A673 (cell line): Measurements from ENCODE around the gene SH3BP2. TPM values are rescaled to one million over a fixed set of nuclear protein-coding genes. Genes with fewer than 3 reads are reported as not detected.

Experiments used
- BruUV-seq: library from RNA; stranded (reverse); fragments of 400-500 nt; replicated peaks from 2 replicates; lab custom pipeline; 2021; lab: Mats Ljungman, UMichigan
- CTCF ChIA-PET: fragments of 300-600 bp; sonication (Branson Sonifier 250); formaldehyde crosslinking; loops from one replicate; lab custom pipeline; 2022; ENCODE audit warnings: antibody characterized with exemption; lab: Charles Lee
- POLR2A ChIA-PET: fragments of 300-600 bp; sonication (Branson Sonifier 250); formaldehyde crosslinking; loops from one replicate; lab custom pipeline; 2022; ENCODE audit warnings: antibody characterized with exemption; ENCODE audit not compliant: low non-redundant PET; lab: Charles Lee
- DNase-seq: peaks from one replicate; pipeline ENCODE4 v3.0.0-alpha.2; 2015; ENCODE audit warnings: low spot score
- H3K27ac ChIP-seq: fragments of 200-600 bp; sonication (generic); 2 replicates; pipeline ENCODE4 v1.5.1; 2016; ENCODE audit warnings: mixed run types, low read depth, mild to moderate bottlenecking, mixed read lengths, antibody characterized with exemption, low read length; ENCODE audit not compliant: poor library complexity, severe bottlenecking
- H3K27me3 ChIP-seq: fragments of 200-600 bp; sonication (generic); replicated peaks from 2 replicates; pipeline ENCODE4 v1.6.1; 2017; ENCODE audit warnings: mixed run types, low read depth, mild to moderate bottlenecking, mixed read lengths, antibody characterized with exemption, low read length; ENCODE audit not compliant: insufficient read depth, poor library complexity
- H3K36me3 ChIP-seq: fragments of 200-600 bp; sonication (generic); 2 replicates; pipeline ENCODE4 v1.6.1; 2016; ENCODE audit warnings: mixed run types, mild to moderate bottlenecking, mixed read lengths, antibody characterized with exemption, low read length; ENCODE audit not compliant: insufficient read depth, poor library complexity, severe bottlenecking
- H3K4me1 ChIP-seq: fragments of 200-600 bp; sonication (generic); 2 replicates; pipeline ENCODE4 v1.6.1; 2017; ENCODE audit warnings: mixed run types, mild to moderate bottlenecking, mixed read lengths, antibody characterized with exemption, low read length; ENCODE audit not compliant: insufficient read depth, poor library complexity, severe bottlenecking
- H3K4me3 ChIP-seq: fragments of 200-600 bp; sonication (generic); 2 replicates; pipeline ENCODE4 v1.5.1; 2016; ENCODE audit warnings: low read depth, mixed run types, mild to moderate bottlenecking, mixed read lengths, low read length; ENCODE audit not compliant: poor library complexity, severe bottlenecking
- H3K9me3 ChIP-seq: fragments of 200-600 bp; sonication (generic); 2 replicates; pipeline ENCODE4 v1.6.1; 2016; ENCODE audit warnings: mixed run types, low read depth, mild to moderate bottlenecking, mixed read lengths, antibody characterized with exemption, low read length; ENCODE audit not compliant: poor library complexity, severe bottlenecking
- CTCF ChIP-seq: fragments of 300-800, 200-600 bp; sonication (generic); conservative IDR thresholded peaks from 2 replicates; pipeline ENCODE4 v1.5.1; 2017; ENCODE audit warnings: low read depth, mild to moderate bottlenecking, antibody characterized with exemption, low read length, moderate library complexity, mixed read lengths
- EZH2 ChIP-seq: fragments of 200-600 bp; sonication (generic); IDR thresholded peaks from 2 replicates; pipeline ENCODE4 v1.6.1; 2017; ENCODE audit warnings: borderline replicate concordance, low read depth, mild to moderate bottlenecking, mixed read lengths, antibody characterized with exemption, low read length; ENCODE audit not compliant: poor library complexity, severe bottlenecking
- intact Hi-C: fragments of 100-400 bp; cut with micrococcal nuclease; formaldehyde crosslinking; loops from one replicate; pipeline ENCODE4 v1.10.0; 2022; ENCODE audit not compliant: unreplicated experiment
- total RNA-seq: library from RNA; stranded (reverse); gene quantifications from 2 replicates; pipeline ENCODE4 v1.2.3, GENCODE V29; 2021

The SH3BP2 gene
- total RNA-seq, 1 experiment from 2014 or later = 34.4 TPM

GRCh38 chr4:2824329-2824835, 31.5 kb downstream of the SH3BP2 start:
- ChIA-PET CTCF (no interaction called here), POLR2A (no interaction called here)
- peaks cover 16% of the 10 kb centered on the region for H3K36me3 ChIP-seq
- no TSS peak for BruUV-seq
- no peaks in the 10 kb centered on the region for H3K9me3 ChIP-seq
- no peak overlapping the region for H3K4me3 ChIP-seq
- no peaks in the 10 kb centered on the region for H3K4me1 ChIP-seq
- no peaks in the 10 kb centered on the region for H3K27me3 ChIP-seq
- intact Hi-C loops = no loop called here
- TF ChIP-seq EZH2 = no peak
- no peak for TF ChIP-seq CTCF
- H3K27ac ChIP-seq = no peak overlapping the region
- no peak for DNase-seq

GRCh38 chr4:2824836-2825381, 32.0 kb downstream of the SH3BP2 start:
- Histone ChIP-seq H3K4me3 (no peak overlapping the region), H3K9me3 (no peaks in the 10 kb centered on the region), H3K27me3 (no peaks in the 10 kb centered on the region), H3K36me3 (peaks cover 20% of the 10 kb centered on the region), H3K27ac (no peak overlapping the region), H3K4me1 (no peaks in the 10 kb centered on the region)
- ChIA-PET POLR2A (no interaction called here), CTCF (no interaction called here)
- no peak for DNase-seq
- intact Hi-C loops = no loop called here
- BruUV-seq = no TSS peak
- TF ChIP-seq CTCF (no peak), EZH2 (no peak)

- H3K4me1 ChIP-seq = no peaks in the 10 kb centered on the region
- no peak for DNase-seq
- no peaks in the 10 kb centered on the region for H3K27me3 ChIP-seq
- H3K9me3 ChIP-seq = no peaks in the 10 kb centered on the region
- H3K27ac ChIP-seq = no peak overlapping the region
- TF ChIP-seq EZH2 (no peak), CTCF (no peak)
- POLR2A ChIA-PET = no interaction called here
- no peak overlapping the region for H3K4me3 ChIP-seq
- BruUV-seq = no TSS peak
- CTCF ChIA-PET = no interaction called here
- intact Hi-C loops = no loop called here
- peaks cover 21% of the 10 kb centered on the region for H3K36me3 ChIP-seq
Measured at GRCh38 chr4:2825740-2826139, 32.9 kb downstream of the SH3BP2 start.
